Brain microvascular endothelial cell (primary cell): ENCODE measurements around the gene TMEM40.
"Not testable (repeated sequence)": the region's sequence is repeated elsewhere in the genome, so short reads cannot be mapped to it uniquely, and the experiment has no call there.

ENCODE experiments used
- DNase-seq: peaks from one replicate; pipeline ENCODE4 v3.0.0-alpha.2; 2020
- H3K27ac ChIP-seq: fragments of 250-450 bp; sonication (Bioruptor Pico); 2 replicates; pipeline ENCODE4 v1.5.1; 2020; ENCODE audit warnings: mild to moderate bottlenecking, moderate library complexity
- H3K27me3 ChIP-seq: fragments of 250-450 bp; sonication (Bioruptor Pico); replicated peaks from 2 replicates; pipeline ENCODE4 v1.5.1; 2020; ENCODE audit warnings: mild to moderate bottlenecking
- H3K36me3 ChIP-seq: fragments of 250-450 bp; sonication (Bioruptor Pico); replicated peaks from 2 replicates; pipeline ENCODE4 v1.5.1; 2020; ENCODE audit warnings: mild to moderate bottlenecking
- H3K4me3 ChIP-seq: 2 replicates; pipeline ENCODE4 v1.5.1; 2011; ENCODE audit warnings: low read depth, mild to moderate bottlenecking, control low read depth, low read length, moderate library complexity
- in situ Hi-C: cut with HindIII; loops from 2 replicates; pipeline ENCODE4 v1.10.0; 2017; ENCODE audit warnings: low sequenced_read_pairs, low pct_ligation_motif_present
- TF ChIP-seq, protein P1 (sequence below): IDR thresholded peaks from 2 replicates; pipeline ENCODE4 v1.5.1; 2011; ENCODE audit warnings: low read depth, mild to moderate bottlenecking, moderate library complexity, low read length, control low read depth, inconsistent platforms; ENCODE audit errors: missing control alignments

The TMEM40 gene

DNA sequence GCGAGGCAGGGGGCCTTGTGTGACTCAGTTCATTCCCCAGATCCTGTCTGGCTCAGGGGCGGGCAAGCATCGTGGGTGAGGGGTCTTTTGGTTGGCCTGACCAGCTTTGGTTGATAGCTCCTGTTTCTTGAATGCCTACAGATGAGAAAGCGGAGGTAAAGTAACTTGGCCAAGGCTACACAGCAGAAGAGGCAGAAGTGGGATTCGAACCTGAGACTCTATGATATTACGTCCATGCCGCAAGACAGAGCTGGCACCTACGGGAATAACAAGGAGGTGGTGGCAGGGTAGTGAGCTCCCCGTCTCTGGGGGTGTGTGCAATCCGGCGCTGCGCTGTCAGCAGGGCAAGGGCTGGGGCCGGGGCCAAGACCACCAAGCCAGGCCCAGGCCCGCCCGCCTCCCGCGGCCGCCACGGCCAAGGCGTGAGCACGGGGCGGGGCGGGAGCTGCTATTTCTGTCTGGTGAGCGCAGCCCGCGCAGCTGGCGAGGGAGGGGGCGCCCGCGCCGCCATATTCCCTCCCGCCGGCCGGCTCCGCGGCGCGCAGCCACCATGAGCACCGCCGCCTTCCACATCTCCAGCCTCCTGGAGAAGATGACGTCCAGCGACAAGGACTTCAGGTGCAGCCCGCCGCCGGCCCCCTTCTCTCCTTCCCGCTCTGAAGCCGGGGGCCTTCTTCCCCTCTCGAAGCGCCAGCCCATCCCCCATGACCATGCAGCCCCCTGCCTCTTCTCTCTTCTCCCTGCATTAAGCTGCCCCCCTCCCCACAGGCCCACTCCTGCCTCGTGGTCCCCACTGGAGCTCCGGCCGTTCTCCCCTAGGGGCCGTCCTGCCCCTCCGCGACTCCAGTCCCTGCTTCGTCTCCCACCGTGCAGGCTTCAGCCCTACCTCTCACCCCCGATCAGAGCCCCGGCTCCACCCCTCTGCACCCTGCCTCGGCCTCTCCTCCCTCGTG, 37.4 kb upstream of the TMEM40 start, which contains the start of gene CAND2:
TSS of gene CAND2 (plus strand) at position 510 of the 953 bp plus-strand sequence. CDS start at position 551, 41 bp downstream.
- in situ Hi-C loops, result no loop called here
- no peaks in the 10 kb centered on the region for H3K27me3 ChIP-seq
- H3K4me3 ChIP-seq, result peak within 1 kb of the TSS; percentile 66
- no peak within 1 kb of the TSS for H3K27ac ChIP-seq
- peak; percentile 5 for DNase-seq
- no peaks in the 10 kb centered on the region for H3K36me3 ChIP-seq
- TF ChIP-seq, protein P1, sequence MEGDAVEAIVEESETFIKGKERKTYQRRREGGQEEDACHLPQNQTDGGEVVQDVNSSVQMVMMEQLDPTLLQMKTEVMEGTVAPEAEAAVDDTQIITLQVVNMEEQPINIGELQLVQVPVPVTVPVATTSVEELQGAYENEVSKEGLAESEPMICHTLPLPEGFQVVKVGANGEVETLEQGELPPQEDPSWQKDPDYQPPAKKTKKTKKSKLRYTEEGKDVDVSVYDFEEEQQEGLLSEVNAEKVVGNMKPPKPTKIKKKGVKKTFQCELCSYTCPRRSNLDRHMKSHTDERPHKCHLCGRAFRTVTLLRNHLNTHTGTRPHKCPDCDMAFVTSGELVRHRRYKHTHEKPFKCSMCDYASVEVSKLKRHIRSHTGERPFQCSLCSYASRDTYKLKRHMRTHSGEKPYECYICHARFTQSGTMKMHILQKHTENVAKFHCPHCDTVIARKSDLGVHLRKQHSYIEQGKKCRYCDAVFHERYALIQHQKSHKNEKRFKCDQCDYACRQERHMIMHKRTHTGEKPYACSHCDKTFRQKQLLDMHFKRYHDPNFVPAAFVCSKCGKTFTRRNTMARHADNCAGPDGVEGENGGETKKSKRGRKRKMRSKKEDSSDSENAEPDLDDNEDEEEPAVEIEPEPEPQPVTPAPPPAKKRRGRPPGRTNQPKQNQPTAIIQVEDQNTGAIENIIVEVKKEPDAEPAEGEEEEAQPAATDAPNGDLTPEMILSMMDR, result no peak

DNA sequence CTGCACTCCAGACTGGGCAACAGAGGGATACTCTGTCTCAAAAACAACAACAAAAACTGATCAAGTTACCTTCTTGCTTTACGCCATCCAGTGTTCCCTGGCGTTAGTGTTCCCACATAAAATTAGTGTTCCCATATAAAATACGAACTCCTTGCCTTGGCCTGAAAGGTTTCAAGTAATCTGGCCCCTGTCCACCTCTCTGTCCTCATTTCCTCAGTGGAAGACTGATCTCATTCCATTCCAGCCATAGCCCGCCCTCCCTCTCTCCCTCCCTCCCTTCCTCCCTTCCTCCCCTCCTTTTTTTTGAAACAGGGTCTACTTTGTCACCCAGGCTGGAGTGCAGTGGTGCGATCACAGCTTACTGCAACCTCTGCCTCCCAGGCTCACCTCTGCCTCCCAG, 34.6 kb upstream of the TMEM40 start:
- Histone ChIP-seq H3K4me3 (no peak overlapping the region), H3K27ac (no peak overlapping the region), H3K27me3 (no peaks in the 10 kb centered on the region), H3K36me3 (no peaks in the 10 kb centered on the region)
- no peak for DNase-seq
- TF ChIP-seq, protein P1, result no peak
- in situ Hi-C loops, result no loop called here

DNA sequence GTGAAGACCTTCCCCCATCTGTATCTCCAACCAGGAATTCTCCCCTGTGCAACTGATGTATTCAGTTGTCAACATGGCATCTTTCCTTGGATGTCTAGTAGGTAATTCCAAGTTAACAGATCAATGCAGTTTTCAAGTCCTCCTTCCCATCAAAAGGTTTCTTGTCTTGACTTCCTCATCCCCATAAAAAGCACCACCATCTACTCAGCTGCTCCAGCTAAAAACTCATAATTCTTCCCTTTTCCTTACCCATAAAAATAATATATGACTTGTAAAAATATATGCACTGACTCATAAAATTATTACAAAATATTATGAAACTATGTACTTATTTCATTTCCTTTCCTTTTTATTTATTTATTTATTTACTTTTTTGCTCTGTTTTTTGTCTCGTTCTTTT, 32.4 kb upstream of the TMEM40 start:
- no peaks in the 10 kb centered on the region for H3K27me3 ChIP-seq
- no peak overlapping the region for H3K4me3 ChIP-seq
- in situ Hi-C loops, result no loop called here
- H3K36me3 ChIP-seq, result no peaks in the 10 kb centered on the region
- no peak overlapping the region for H3K27ac ChIP-seq
- TF ChIP-seq, protein P1, result no peak
- no peak for DNase-seq

DNA sequence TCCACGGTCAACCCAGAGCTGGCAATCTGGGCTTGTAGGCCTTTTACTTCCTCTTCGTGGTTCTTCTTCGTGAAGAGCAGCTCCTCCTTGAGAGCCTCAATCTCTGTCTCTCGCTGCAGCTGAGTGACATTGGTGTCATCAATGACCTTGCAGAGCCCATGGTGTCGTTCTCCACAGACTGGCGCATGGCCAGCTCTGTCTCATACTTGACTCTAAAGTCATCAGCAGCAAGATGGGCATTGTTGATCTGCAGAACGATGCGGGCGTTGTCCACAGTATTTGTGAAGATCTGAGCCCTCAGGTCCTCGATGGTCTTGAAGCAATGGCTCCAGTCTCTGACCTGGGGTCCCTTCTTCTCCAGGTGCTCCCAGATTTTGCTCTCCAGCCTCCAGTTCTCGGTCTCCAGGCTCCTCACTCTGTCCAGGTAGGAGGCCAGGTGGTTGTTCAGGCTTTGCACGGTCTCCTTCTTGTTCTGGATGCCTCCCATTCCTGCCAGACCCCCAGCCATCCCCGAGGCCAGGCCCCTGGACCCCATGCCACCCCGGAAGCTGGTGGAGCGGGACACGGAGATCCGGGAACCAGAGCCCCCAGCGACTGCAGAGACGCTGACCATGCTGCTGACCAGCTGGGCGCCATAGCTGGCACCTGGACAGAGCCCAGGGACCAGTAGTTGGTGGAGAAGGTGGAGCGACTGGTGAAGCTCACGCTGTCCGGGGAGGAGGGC, 29.1 kb upstream of the TMEM40 start:
- DNase-seq, H3K36me3 ChIP-seq, in situ Hi-C loops, H3K4me3 ChIP-seq, H3K27ac ChIP-seq, H3K27me3 ChIP-seq: not testable (repeated sequence)

DNA sequence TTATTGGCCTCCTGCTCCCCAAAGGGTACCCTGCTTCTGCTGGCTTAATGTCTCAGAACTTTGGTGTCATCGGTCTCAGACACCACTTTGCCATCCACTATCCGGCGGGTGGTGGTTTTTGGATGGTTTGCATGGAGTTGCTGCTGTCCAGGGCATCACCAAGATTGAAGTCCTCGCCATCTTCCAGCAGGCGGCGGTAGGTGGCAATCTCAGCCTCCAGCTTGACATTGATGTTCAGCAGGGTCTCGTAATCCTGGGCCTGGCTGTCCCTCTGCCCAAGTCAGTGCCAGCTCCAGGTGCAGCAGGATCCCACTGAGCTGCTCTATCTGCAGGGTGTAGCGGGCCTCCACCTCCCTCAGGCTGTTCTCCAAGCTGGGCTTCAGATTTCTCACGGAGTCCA, 28.3 kb upstream of the TMEM40 start:
- peak; percentile 29 for DNase-seq
- H3K36me3 ChIP-seq, H3K27ac ChIP-seq, in situ Hi-C loops, H3K27me3 ChIP-seq, H3K4me3 ChIP-seq: not testable (repeated sequence)
- TF ChIP-seq, protein P1, result peak; percentile 24

DNA sequence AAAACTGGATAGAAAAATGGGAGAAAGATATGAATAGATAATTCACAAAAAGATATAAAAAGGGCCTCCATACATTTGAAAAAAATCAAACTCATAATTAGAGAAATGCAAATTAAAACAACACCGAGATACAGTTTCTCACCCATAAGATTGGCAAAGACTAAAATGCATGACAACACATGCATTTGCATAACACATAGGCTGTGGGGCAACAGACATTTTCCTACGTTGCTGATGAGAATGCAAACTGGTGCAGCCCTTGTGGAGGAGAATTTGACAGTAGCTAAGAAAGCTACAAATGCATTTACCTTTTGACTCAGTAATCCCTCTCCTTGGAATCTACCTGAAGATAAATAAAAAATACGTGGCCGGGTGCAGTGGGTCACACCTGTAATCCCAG, 26.0 kb upstream of the TMEM40 start:
- H3K27ac ChIP-seq, result no peak overlapping the region
- in situ Hi-C loops, result no loop called here
- no peaks in the 10 kb centered on the region for H3K27me3 ChIP-seq
- TF ChIP-seq, protein P1, result no peak
- H3K4me3 ChIP-seq, result no peak overlapping the region
- DNase-seq, result no peak
- no peaks in the 10 kb centered on the region for H3K36me3 ChIP-seq
